PFSK-1 (cell line): ENCODE measurements around the gene FBXL7.

Experiments used
- FOXP2 ChIP-seq: optimal IDR thresholded peaks from 2 replicates; pipeline ENCODE3; 2011; ENCODE audit warnings: borderline replicate concordance, control low read depth, inconsistent platforms; ENCODE audit not compliant: insufficient read depth; ENCODE audit errors: extremely low read length, extremely low read depth
- POLR2AphosphoS5 ChIP-seq: IDR thresholded peaks from 2 replicates; pipeline ENCODE4 v1.6.1; 2012; ENCODE audit warnings: low read depth, mild to moderate bottlenecking, control low read depth, low read length, moderate library complexity
- REST ChIP-seq, 2 experiments: IDR thresholded peaks; 2 replicates each; pipeline versions ENCODE4 v1.6.1 to v1.8.0; 2011 to 2012; ENCODE audit warnings: low read depth in 2 of 2, low read length in 2 of 2, control low read depth in 1 of 2, inconsistent platforms in 1 of 2, mild to moderate bottlenecking in 1 of 2, moderate library complexity in 1 of 2; ENCODE audit not compliant: insufficient read depth in 1 of 2
- SIN3A ChIP-seq: IDR thresholded peaks from 2 replicates; pipeline ENCODE4 v1.6.1; 2012; ENCODE audit warnings: mild to moderate bottlenecking, low read length, moderate library complexity, borderline replicate concordance; ENCODE audit not compliant: insufficient read depth
- TAF1 ChIP-seq: IDR thresholded peaks from 2 replicates; pipeline ENCODE4 v1.6.1; 2012; ENCODE audit warnings: low read length, control low read depth, borderline replicate concordance; ENCODE audit not compliant: insufficient read depth

FBXL7 gene

GRCh38 chr5:15577831-15578230, 77.9 kb downstream of the FBXL7 start:
- TF ChIP-seq POLR2AphosphoS5 (no peak), FOXP2 (no peak), SIN3A (no peak)

- TF ChIP-seq TAF1: no peak
Observed at GRCh38 chr5:15579193-15579990, 79.4 kb downstream of the FBXL7 start.

- no peak for TF ChIP-seq TAF1
- no peak for TF ChIP-seq FOXP2
- no peak for TF ChIP-seq POLR2AphosphoS5
- no peak for TF ChIP-seq REST (IDR thresholded peaks at IDR 0.05; ENCODE audit: insufficient read depth in 1 of 2, low read depth in 2 of 2, low read length in 2 of 2)
Observed at GRCh38 chr5:15584528-15584927, 84.5 kb downstream of the FBXL7 start.

GRCh38 chr5:15585128-15585527, 85.1 kb downstream of the FBXL7 start:
- TF ChIP-seq SIN3A (no peak), TAF1 (no peak), REST (IDR thresholded peaks at IDR 0.05; ENCODE audit: insufficient read depth in 1 of 2, low read depth in 2 of 2, low read length in 2 of 2) (no peak), POLR2AphosphoS5 (no peak), FOXP2 (no peak)

GRCh38 chr5:15585841-15586591, 86.0 kb downstream of the FBXL7 start:
- TF ChIP-seq POLR2AphosphoS5 (no peak), FOXP2 (no peak), SIN3A (no peak)

- TF ChIP-seq TAF1 (no peak), POLR2AphosphoS5 (no peak), SIN3A (no peak), FOXP2 (no peak), REST (IDR thresholded peaks at IDR 0.05; ENCODE audit: insufficient read depth in 1 of 2, low read depth in 2 of 2, low read length in 2 of 2) (no peak)
Observed at GRCh38 chr5:15587916-15588315, 87.9 kb downstream of the FBXL7 start.
